ENCODE measurements around the gene CNDP2. TPM values are rescaled to one million over a fixed set of nuclear protein-coding genes. Genes with fewer than 3 reads are reported as not detected.
"Not testable (repeated sequence)": the region's sequence is repeated elsewhere in the genome, so short reads cannot be mapped to it uniquely, and the experiment has no call there.

Gene CNDP2
- polyA plus RNA-seq, 12 donors = 43.7 to 77.8 (median 60.9) TPM; not detected in 1

- no peak for DNase-seq
These were observed 19.6 kb downstream of the CNDP2 start for GRCh38 chr18:74515620-74516231.

GRCh38 chr18:74516271-74517235 is 20.4 kb downstream of the CNDP2 start:
- DNase-seq = no peak

- no peak for DNase-seq
These were observed 21.1 kb downstream of the CNDP2 start for GRCh38 chr18:74517236-74517630.

GRCh38 chr18:74518456-74519295 is 22.5 kb downstream of the CNDP2 start:
- DNase-seq = no peak

GRCh38 chr18:74519320-74520095 is 23.3 kb downstream of the CNDP2 start:
- DNase-seq = no peak

GRCh38 chr18:74520096-74520833 is 24.1 kb downstream of the CNDP2 start:
- DNase-seq = no peak

GRCh38 chr18:74521068-74521725 is 25.0 kb downstream of the CNDP2 start:
- no peak for DNase-seq

GRCh38 chr18:74522635-74523548 is 26.7 kb downstream of the CNDP2 start:
- no peak for DNase-seq

GRCh38 chr18:74524097-74524496 is 27.9 kb downstream of the CNDP2 start:
- no peak for DNase-seq

- not testable (repeated sequence) for DNase-seq
These were observed 28.8 kb downstream of the CNDP2 start for GRCh38 chr18:74524915-74525314.

GRCh38 chr18:74525741-74526140 is 29.6 kb downstream of the CNDP2 start:
- DNase-seq = no peak

- DNase-seq = no peak
These were observed 30.3 kb downstream of the CNDP2 start for GRCh38 chr18:74526488-74526887.

GRCh38 chr18:74528478-74528877 is 32.3 kb downstream of the CNDP2 start:
- DNase-seq = no peak

GRCh38 chr18:74528913-74529312 is 32.8 kb downstream of the CNDP2 start:
- DNase-seq = no peak

- no peak for DNase-seq
These were observed 33.2 kb downstream of the CNDP2 start for GRCh38 chr18:74529378-74529777.

- DNase-seq = no peak
These were observed 33.8 kb downstream of the CNDP2 start for GRCh38 chr18:74529811-74530583.

- no peak for DNase-seq
These were observed 34.4 kb downstream of the CNDP2 start for GRCh38 chr18:74530584-74530862.

GRCh38 chr18:74531043-74531442 is 34.9 kb downstream of the CNDP2 start:
- DNase-seq = no peak

All from muscle of arm (tissue), 12 donors.